OCI-LY7 (cell line): ENCODE measurements around the gene C2orf81. TPM values are rescaled to one million over a fixed set of nuclear protein-coding genes. Genes with fewer than 3 reads are reported as not detected.
A peak's percentile ranks its signal among the peaks of the same experiment; 100 is the strongest.

Source experiments
- BruUV-seq: library from RNA; stranded (reverse); fragments of 400-500 nt; replicated peaks from 2 replicates; lab custom pipeline; 2021; lab: Mats Ljungman, UMichigan
- CTCF ChIA-PET: fragments of 300-600 bp; sonication (Branson Sonifier 250); formaldehyde crosslinking; loops from one replicate; lab custom pipeline; 2022; ENCODE audit warnings: antibody characterized with exemption; ENCODE audit not compliant: unreplicated experiment; lab: Charles Lee
- POLR2A ChIA-PET: fragments of 300-600 bp; sonication (Branson Sonifier 250); formaldehyde crosslinking; loops from one replicate; lab custom pipeline; 2022; ENCODE audit warnings: antibody characterized with exemption; lab: Charles Lee
- DNase-seq: peaks from one replicate; pipeline ENCODE4 v3.0.0-alpha.2; 2015; ENCODE audit warnings: low spot score
- H2AFZ ChIP-seq: fragments of 200-600 bp; sonication (generic), shearing (Covaris generic); 2 replicates; pipeline ENCODE4 v1.6.1; 2014; ENCODE audit warnings: mild to moderate bottlenecking, antibody characterized with exemption, low read length, moderate library complexity
- H3K27ac ChIP-seq: fragments of 200-600 bp; sonication (generic); 2 replicates; pipeline ENCODE4 v1.5.1; 2014; ENCODE audit warnings: mixed run types, low read depth, mild to moderate bottlenecking, moderate library complexity, low read length, inconsistent platforms; ENCODE audit not compliant: poor library complexity, severe bottlenecking
- H3K36me3 ChIP-seq: fragments of 200-600 bp; sonication (generic); 2 replicates; pipeline ENCODE4 v1.6.1; 2014; ENCODE audit warnings: mild to moderate bottlenecking, antibody characterized with exemption, low read length, moderate library complexity, mixed read lengths; ENCODE audit not compliant: insufficient read depth
- H3K4me1 ChIP-seq: fragments of 200-600 bp; sonication (generic); 2 replicates; pipeline ENCODE4 v1.5.1; 2014; ENCODE audit warnings: mild to moderate bottlenecking, low read length; ENCODE audit not compliant: insufficient read depth, poor library complexity, severe bottlenecking
- H3K4me2 ChIP-seq: fragments of 200-600 bp; sonication (generic); 2 replicates; pipeline ENCODE4 v1.6.1; 2014; ENCODE audit warnings: mild to moderate bottlenecking, low read length
- H3K4me3 ChIP-seq: fragments of 200-600 bp; sonication (generic); 2 replicates; pipeline ENCODE4 v1.5.1; 2014; ENCODE audit warnings: mild to moderate bottlenecking, low read depth, low read length; ENCODE audit not compliant: poor library complexity, severe bottlenecking
- H3K79me2 ChIP-seq: fragments of 200-600 bp; sonication (generic); 2 replicates; pipeline ENCODE4 v1.6.1; 2016; ENCODE audit warnings: low read depth, mild to moderate bottlenecking, low read length, moderate library complexity, mixed read lengths; ENCODE audit not compliant: insufficient read depth
- H3K9me2 ChIP-seq: fragments of 200-600 bp; sonication (generic); 2 replicates; pipeline ENCODE4 v1.6.1; 2016; ENCODE audit warnings: mild to moderate bottlenecking, low read length, mixed read lengths; ENCODE audit not compliant: insufficient read depth
- H3K9me3 ChIP-seq: fragments of 200-600 bp; sonication (generic); 2 replicates; pipeline ENCODE4 v1.6.1; 2014; ENCODE audit warnings: mild to moderate bottlenecking, mixed run types, low read length, mixed read lengths
- H4K20me1 ChIP-seq: fragments of 200-600 bp; sonication (generic); 2 replicates; pipeline ENCODE4 v1.6.1; 2014; ENCODE audit warnings: mild to moderate bottlenecking, antibody characterized with exemption, low read length, moderate library complexity, mixed read lengths; ENCODE audit not compliant: insufficient read depth
- CTCF ChIP-seq: fragments of 200-600 bp; sonication (generic); conservative IDR thresholded peaks from 2 replicates; pipeline ENCODE4 v1.5.1; 2014; ENCODE audit warnings: mild to moderate bottlenecking, antibody characterized with exemption, low read length, moderate library complexity, mixed read lengths
- EZH2phosphoT487 ChIP-seq: fragments of 200-600 bp; sonication (generic); IDR thresholded peaks from 2 replicates; pipeline ENCODE4 v1.6.1; 2018; ENCODE audit warnings: low read depth, borderline replicate concordance, mild to moderate bottlenecking, mixed run types, antibody characterized with exemption, low read length, moderate library complexity, mixed read lengths
- intact Hi-C: fragments of 100-400 bp; cut with micrococcal nuclease; formaldehyde crosslinking; loops from one replicate; pipeline ENCODE4 v1.10.0; 2022; ENCODE audit not compliant: unreplicated experiment
- total RNA-seq, 2 experiments: library from RNA; depleted of rRNA in 1 of 2; stranded (reverse); fragments of >200 nt in 1 of 2; shearing (Covaris generic) in 1 of 2; gene quantifications; 2 replicates each; pipeline ENCODE4 v1.2.3, GENCODE V29; 2014 to 2022

Gene C2orf81
- total RNA-seq, 2 experiments from 2014 or later = 3.2 to 22.5 TPM

GRCh38 chr2:74393525-74393924, 27.9 kb downstream of the C2orf81 start:
- BruUV-seq = no TSS peak

GRCh38 chr2:74392449-74392743, 29.0 kb downstream of the C2orf81 start:
- CTCF ChIA-PET = interaction anchor here (1.0 to 1.9 kb wide), 2 partner anchors 138 to 570 kb away, joined by 3 to 4 read pairs; no protein-coding TSS in a partner anchor
- intact Hi-C loops = loop anchor here (2.0 to 5.0 kb wide), 3 partner anchors 125 to 245 kb away; partner anchors contain the start of gene BOLA3

More at GRCh38 chr2:74393525-74393924, 27.9 kb downstream of the C2orf81 start:
- no peaks in the 10 kb centered on the region for H3K9me2 ChIP-seq
- H4K20me1 ChIP-seq = peaks cover 11% of the 10 kb centered on the region; the same call in 1 of the 2 replicates
- intact Hi-C loops = loop anchor here (2.0 to 5.0 kb wide), 3 partner anchors 126 to 246 kb away; partner anchors contain the start of gene BOLA3
- no peaks in the 10 kb centered on the region for H3K9me3 ChIP-seq
- H3K79me2 ChIP-seq = peaks cover 24% of the 10 kb centered on the region
- POLR2A ChIA-PET = no interaction called here
- H3K4me2 ChIP-seq = no peak overlapping the region
- CTCF ChIA-PET = no interaction called here
- H3K4me3 ChIP-seq = no peak overlapping the region
- no peak overlapping the region for H3K27ac ChIP-seq
- no peak overlapping the region for H2AFZ ChIP-seq
- no peak for DNase-seq
- no peaks in the 10 kb centered on the region; the same call in 1 of the 2 replicates for H3K36me3 ChIP-seq
- H3K4me1 ChIP-seq = peaks cover 8% of the 10 kb centered on the region
- TF ChIP-seq EZH2phosphoT487 (no peak), CTCF (no peak)

More at GRCh38 chr2:74392449-74392743, 29.0 kb downstream of the C2orf81 start:
- H3K4me1 ChIP-seq = peaks cover 8% of the 10 kb centered on the region
- no peaks in the 10 kb centered on the region for H3K9me3 ChIP-seq
- H2AFZ ChIP-seq = peak overlapping the region; percentile 88
- peak overlapping the region; percentile 89 for H3K4me3 ChIP-seq
- H3K4me2 ChIP-seq = peak overlapping the region; percentile 98
- H3K27ac ChIP-seq = no peak overlapping the region
- peaks cover 11% of the 10 kb centered on the region; the same call in 1 of the 2 replicates for H4K20me1 ChIP-seq
- no peak for TF ChIP-seq EZH2phosphoT487
- no peak for TF ChIP-seq CTCF
- H3K36me3 ChIP-seq = no peaks in the 10 kb centered on the region; the same call in 1 of the 2 replicates
- H3K79me2 ChIP-seq = peaks cover 24% of the 10 kb centered on the region
- no TSS peak for BruUV-seq
- POLR2A ChIA-PET = interaction anchor here (0.6 to 1.0 kb wide), 3 partner anchors 8 to 91 kb away, joined by 3 to 4 read pairs (median 3); partner anchors contain the start of gene C2orf81
- DNase-seq = no peak
- H3K9me2 ChIP-seq = no peaks in the 10 kb centered on the region
